GM12865 (cell line): ENCODE data around the gene GRK6.

Source experiments
- DNase-seq: peaks from one replicate; pipeline ENCODE4 v3.0.0; 2010; ENCODE audit warnings: low read depth
- H3K4me3 ChIP-seq: 2 replicates; pipeline ENCODE4 v1.5.1; 2011; ENCODE audit warnings: mild to moderate bottlenecking, low read depth, low read length, control low read depth
- CTCF ChIP-seq: IDR thresholded peaks from 2 replicates; pipeline ENCODE4 v1.5.1; 2011; ENCODE audit warnings: low read length, control low read depth, low read depth, inconsistent platforms; ENCODE audit not compliant: insufficient read depth; ENCODE audit errors: missing control alignments

GRK6 gene

GRCh38 chr5:177390363-177391300 is 35.8 kb upstream of the GRK6 start:
- TF ChIP-seq CTCF: peak; percentile 93
- peak; percentile 92 for DNase-seq

GRCh38 chr5:177392765-177393164 is 33.7 kb upstream of the GRK6 start:
- H3K4me3 ChIP-seq: no peak overlapping the region
- no peak for DNase-seq
- no peak for TF ChIP-seq CTCF

More at GRCh38 chr5:177390363-177391300, 35.8 kb upstream of the GRK6 start:
- peak overlapping the region; percentile 17 for H3K4me3 ChIP-seq

GRCh38 chr5:177393206-177393765 is 33.2 kb upstream of the GRK6 start:
- DNase-seq: no peak
- TF ChIP-seq CTCF: no peak
- no peak overlapping the region for H3K4me3 ChIP-seq

- DNase-seq: no peak
- no peak for TF ChIP-seq CTCF
Measured at GRCh38 chr5:177393990-177394389, 32.5 kb upstream of the GRK6 start.

GRCh38 chr5:177396078-177396477 is 30.4 kb upstream of the GRK6 start:
- no peak for DNase-seq
- no peak overlapping the region for H3K4me3 ChIP-seq
- no peak for TF ChIP-seq CTCF

More at GRCh38 chr5:177393990-177394389, 32.5 kb upstream of the GRK6 start:
- H3K4me3 ChIP-seq: no peak overlapping the region

GRCh38 chr5:177396807-177397206 is 29.7 kb upstream of the GRK6 start:
- no peak for TF ChIP-seq CTCF
- DNase-seq: no peak
- no peak overlapping the region for H3K4me3 ChIP-seq
